ENCODE results near the gene DUSP22. TPM values are rescaled to one million over a fixed set of nuclear protein-coding genes. Genes with fewer than 3 reads are reported as not detected.
"Not testable (repeated sequence)": the region's sequence is repeated elsewhere in the genome, so short reads cannot be mapped to it uniquely, and the experiment has no call there.

The DUSP22 gene, protein sequence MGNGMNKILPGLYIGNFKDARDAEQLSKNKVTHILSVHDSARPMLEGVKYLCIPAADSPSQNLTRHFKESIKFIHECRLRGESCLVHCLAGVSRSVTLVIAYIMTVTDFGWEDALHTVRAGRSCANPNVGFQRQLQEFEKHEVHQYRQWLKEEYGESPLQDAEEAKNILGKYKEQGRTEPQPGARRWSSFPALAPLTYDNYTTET
- total RNA-seq = 10 to 100 TPM; 53.3 to 95.2 (median 71.3) TPM

DNA sequence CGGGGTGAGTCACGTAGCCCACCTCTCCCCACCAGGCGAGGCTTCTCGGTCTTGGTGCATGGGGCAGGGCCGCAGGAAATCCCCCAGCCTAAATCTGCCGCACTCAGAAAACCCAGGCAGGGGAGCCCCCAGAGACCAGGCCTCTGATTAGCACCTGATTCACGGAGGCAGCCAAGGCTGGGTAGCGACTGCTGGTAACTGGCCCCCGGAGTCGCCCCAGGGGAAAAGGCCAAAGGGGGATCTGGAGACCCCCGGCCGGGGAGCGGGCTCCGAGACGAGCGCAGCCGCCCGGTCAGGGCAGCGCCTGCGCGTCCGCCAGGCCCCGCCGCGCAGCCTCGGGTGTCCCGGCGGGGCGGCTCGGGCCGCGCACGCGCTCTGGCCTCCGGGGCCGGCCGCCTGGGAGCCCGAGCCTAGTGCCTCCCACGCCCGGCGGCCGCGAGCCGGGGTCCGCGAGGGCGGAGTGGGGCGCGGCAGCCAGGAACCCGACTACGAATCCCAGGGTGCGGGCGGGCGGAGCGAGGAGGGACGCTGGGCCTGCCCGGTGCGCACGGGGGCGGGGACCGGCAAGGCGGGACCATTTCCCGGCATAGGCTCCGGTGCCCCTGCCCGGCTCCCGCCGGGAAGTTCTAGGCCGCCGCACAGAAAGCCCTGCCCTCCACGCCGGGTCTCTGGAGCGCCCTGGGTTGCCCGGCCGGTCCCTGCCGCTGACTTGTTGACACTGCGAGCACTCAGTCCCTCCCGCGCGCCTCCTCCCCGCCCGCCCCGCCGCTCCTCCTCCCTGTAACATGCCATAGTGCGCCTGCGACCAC is at the start of gene DUSP22:
Gene DUSP22, plus strand, starts transcription at position 791 of the 809 bp plus-strand sequence. CDS start 53 bp downstream, outside the sequence.
- H3K4me3 ChIP-seq = peak within 1 kb of the TSS; percentile 78
- no peaks in the 10 kb centered on the region for H3K27me3 ChIP-seq
- 17% methylated on average over 52 of the region's 85 CpGs for WGBS
- peak; percentile 95 to 96 for DNase-seq (ENCODE audit: low spot score in 2 of 2)
- peaks cover 60% of the 10 kb centered on the region for H3K4me1 ChIP-seq
- H3K9me3 ChIP-seq = no peaks in the 10 kb centered on the region
- TF ChIP-seq, protein P1, sequence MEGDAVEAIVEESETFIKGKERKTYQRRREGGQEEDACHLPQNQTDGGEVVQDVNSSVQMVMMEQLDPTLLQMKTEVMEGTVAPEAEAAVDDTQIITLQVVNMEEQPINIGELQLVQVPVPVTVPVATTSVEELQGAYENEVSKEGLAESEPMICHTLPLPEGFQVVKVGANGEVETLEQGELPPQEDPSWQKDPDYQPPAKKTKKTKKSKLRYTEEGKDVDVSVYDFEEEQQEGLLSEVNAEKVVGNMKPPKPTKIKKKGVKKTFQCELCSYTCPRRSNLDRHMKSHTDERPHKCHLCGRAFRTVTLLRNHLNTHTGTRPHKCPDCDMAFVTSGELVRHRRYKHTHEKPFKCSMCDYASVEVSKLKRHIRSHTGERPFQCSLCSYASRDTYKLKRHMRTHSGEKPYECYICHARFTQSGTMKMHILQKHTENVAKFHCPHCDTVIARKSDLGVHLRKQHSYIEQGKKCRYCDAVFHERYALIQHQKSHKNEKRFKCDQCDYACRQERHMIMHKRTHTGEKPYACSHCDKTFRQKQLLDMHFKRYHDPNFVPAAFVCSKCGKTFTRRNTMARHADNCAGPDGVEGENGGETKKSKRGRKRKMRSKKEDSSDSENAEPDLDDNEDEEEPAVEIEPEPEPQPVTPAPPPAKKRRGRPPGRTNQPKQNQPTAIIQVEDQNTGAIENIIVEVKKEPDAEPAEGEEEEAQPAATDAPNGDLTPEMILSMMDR (IDR thresholded peaks at IDR 0.05) = no peak
- TF ChIP-seq POLR2A (IDR thresholded peaks at IDR 0.05) (peak; percentile 60 to 85), POLR2AphosphoS5 (IDR thresholded peaks at IDR 0.05) (no peak), EP300 (IDR thresholded peaks at IDR 0.05) (no peak)
- H3K27ac ChIP-seq = peak within 1 kb of the TSS; percentile 99
- no peaks in the 10 kb centered on the region for H3K36me3 ChIP-seq

DNA sequence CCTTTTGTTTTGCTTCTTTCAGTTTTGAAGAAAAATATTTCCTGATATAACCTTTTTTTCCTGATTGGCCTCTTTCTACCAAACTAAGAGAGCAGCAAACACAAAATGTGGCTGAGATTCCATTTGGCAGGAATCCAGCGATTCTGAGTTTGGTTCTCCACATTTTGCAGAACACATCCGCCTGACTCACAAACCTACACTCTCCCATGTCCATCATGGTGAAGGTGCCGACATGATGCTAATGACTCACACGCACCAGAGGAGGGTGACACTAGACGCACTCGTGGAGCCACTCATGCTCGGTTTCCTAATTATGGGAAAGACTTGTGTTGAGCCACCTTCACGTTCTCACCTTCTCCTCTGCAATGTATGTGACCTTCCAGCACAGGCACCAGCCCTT is 45.9 kb upstream of the DUSP22 start:
- TF ChIP-seq, protein P1 (IDR thresholded peaks at IDR 0.05) = no peak
- TF ChIP-seq POLR2A (IDR thresholded peaks at IDR 0.05) (no peak), EP300 (IDR thresholded peaks at IDR 0.05) (no peak), POLR2AphosphoS5 (IDR thresholded peaks at IDR 0.05) (no peak)
- Histone ChIP-seq H3K4me1 (no peaks in the 10 kb centered on the region), H3K27ac (no peak overlapping the region), H3K4me3 (no peak overlapping the region), H3K36me3 (no peaks in the 10 kb centered on the region), H3K9me3 (peaks cover 4% of the 10 kb centered on the region), H3K27me3 (no peaks in the 10 kb centered on the region)
- 79% methylated on average over 8 of the region's 8 CpGs for WGBS
- DNase-seq (ENCODE audit: low spot score in 2 of 2) = no peak

DNA sequence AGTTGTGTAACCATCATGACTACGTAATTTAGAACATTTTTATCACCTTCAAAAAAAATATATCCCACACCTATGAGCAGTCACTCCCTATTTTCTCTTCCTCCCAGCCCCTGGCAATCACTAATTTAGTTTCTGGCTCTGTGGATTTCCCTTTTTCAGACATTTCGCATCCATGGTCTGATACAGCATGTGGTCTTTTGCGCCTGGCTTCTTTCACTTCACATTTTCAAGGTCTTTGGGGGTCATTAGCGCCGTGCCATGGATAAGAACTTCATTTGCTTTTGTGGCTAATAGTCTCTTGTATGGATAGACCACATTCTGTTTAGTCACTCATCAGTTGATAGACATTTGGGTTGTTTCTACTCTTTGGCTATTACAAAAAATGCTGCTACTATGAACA is 44.9 kb upstream of the DUSP22 start:
- WGBS = 79% methylated on average over 5 of the region's 5 CpGs
- no peak for DNase-seq (ENCODE audit: low spot score in 2 of 2)
- no peak overlapping the region for H3K27ac ChIP-seq
- TF ChIP-seq POLR2AphosphoS5 (IDR thresholded peaks at IDR 0.05) (no peak), EP300 (IDR thresholded peaks at IDR 0.05) (no peak)
- no peak overlapping the region for H3K4me3 ChIP-seq
- H3K4me1 ChIP-seq = no peaks in the 10 kb centered on the region
- H3K9me3 ChIP-seq = peaks cover 4% of the 10 kb centered on the region
- no peaks in the 10 kb centered on the region for H3K27me3 ChIP-seq
- no peaks in the 10 kb centered on the region for H3K36me3 ChIP-seq

DNA sequence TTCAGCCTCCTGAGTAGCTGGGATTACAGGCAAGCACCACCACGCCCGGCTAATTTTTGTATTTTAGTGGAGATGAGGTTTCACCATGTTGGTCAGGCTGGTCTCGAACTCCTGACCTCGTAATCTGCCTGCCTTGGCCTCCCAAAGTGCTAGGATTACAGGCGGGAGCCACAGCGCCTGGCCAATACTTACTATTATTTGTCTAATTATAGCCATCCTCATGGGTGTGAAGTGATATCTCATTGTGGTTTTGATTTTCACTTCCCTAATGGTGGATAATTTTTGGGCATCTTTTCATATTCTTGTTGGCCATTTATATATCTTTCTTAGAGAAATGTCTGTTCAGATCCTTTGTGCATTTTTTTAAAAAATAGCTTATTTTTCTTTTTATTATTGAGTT is 44.2 kb upstream of the DUSP22 start:
- not testable (repeated sequence) for H3K4me1 ChIP-seq, H3K27ac ChIP-seq
- 95% methylated on average over 6 of the region's 6 CpGs for WGBS

DNA sequence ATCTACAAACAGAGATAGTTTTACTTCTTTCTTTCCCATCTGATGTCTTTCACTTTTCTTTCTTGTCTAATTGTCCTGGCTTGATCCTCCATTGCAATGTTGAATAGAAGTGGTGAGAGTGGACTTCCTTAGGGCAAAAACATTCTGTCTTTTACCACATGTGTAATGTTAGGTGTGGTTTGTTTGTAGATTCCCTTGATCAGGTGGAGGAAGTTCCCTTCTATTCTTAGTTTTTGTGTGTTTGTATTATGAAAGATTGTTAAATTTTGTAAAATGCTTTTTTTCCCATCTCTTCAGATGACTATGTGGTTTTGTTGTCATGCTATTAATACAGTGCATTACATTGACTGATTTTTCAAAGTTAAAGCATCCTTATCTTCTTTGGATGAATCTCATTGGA is 41.6 kb upstream of the DUSP22 start:
- TF ChIP-seq EP300 (IDR thresholded peaks at IDR 0.05) (no peak), POLR2A (IDR thresholded peaks at IDR 0.05) (no peak), POLR2AphosphoS5 (IDR thresholded peaks at IDR 0.05) (no peak)
- TF ChIP-seq, protein P1 (IDR thresholded peaks at IDR 0.05) = no peak
- DNase-seq (ENCODE audit: low spot score in 2 of 2) = no peak

More for the DNA sequence above, 44.2 kb upstream of the DUSP22 start:
- not testable (repeated sequence) for H3K27me3 ChIP-seq; H3K9me3 ChIP-seq; H3K36me3 ChIP-seq; H3K4me3 ChIP-seq; DNase-seq (ENCODE audit: low spot score in 2 of 2)

DNA sequence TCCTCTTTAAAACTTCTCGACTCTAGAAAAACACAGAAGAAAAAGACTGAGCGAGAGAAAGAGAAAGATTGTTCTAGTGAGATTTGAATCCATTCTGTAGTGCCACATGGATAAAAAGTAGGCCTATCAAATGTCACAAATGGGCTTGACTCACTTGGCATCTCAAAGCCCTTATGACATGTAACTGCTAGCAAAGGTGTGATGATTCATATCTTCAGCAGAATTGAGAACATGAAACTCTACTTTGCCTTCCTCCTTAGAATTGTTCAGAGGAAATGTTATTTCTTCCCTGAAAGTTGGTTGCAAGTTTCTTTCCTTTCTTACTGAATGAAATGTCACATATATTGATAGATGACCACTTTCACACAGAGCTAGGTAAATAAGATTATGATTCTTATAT is 40.4 kb upstream of the DUSP22 start:
- no peaks in the 10 kb centered on the region for H3K27me3 ChIP-seq
- 70% methylated on average over 2 of the region's 2 CpGs for WGBS
- H3K27ac ChIP-seq = no peak overlapping the region
- no peak overlapping the region for H3K4me3 ChIP-seq
- no peaks in the 10 kb centered on the region for H3K9me3 ChIP-seq
- no peaks in the 10 kb centered on the region for H3K36me3 ChIP-seq
- TF ChIP-seq POLR2A (IDR thresholded peaks at IDR 0.05) = no peak
- no peak for DNase-seq (ENCODE audit: low spot score in 2 of 2)
- H3K4me1 ChIP-seq = no peaks in the 10 kb centered on the region

More for the DNA sequence above, 41.6 kb upstream of the DUSP22 start:
- H3K4me3 ChIP-seq = no peak overlapping the region
- no peaks in the 10 kb centered on the region for H3K27me3 ChIP-seq
- H3K27ac ChIP-seq = no peak overlapping the region
- no peaks in the 10 kb centered on the region for H3K4me1 ChIP-seq
- no peaks in the 10 kb centered on the region for H3K9me3 ChIP-seq
- no peaks in the 10 kb centered on the region for H3K36me3 ChIP-seq

Data from suprapubic skin (tissue), 4 donors.